Stimulated activated naive B cell treated with anti-CD40 and anti-IgM and Interleukin-4, amounts not matched to agents 10 μg/mL and 1 μg/mL and 100 μg/mL, for 72 hours (primary cell): ENCODE data around the gene CCDC148.
A peak's percentile ranks its signal among the peaks of the same experiment; 100 is the strongest.

Source experiments
- ATAC-seq, 2 donors: fragments of 150-1000 bp; cut with Tn5 transposase; replicated peaks; 2 replicates each; pipeline ENCODE4 v1.10.0; 2021; ENCODE audit warnings: moderate library complexity in 1 of 2
- DNase-seq: peaks from one replicate; pipeline ENCODE4 v3.0.0; 2021
- H3K27ac Mint-ChIP-seq: one replicate; pipeline ENCODE4 v1.8.0; 2022; ENCODE audit warnings: mild to moderate bottlenecking, mixed read lengths
- H3K27me3 Mint-ChIP-seq, 2 donors: one replicate each; pipeline ENCODE4 v1.8.0; 2022; ENCODE audit warnings: mixed read lengths in 2 of 2
- H3K36me3 Mint-ChIP-seq, 2 donors: one replicate each; pipeline ENCODE4 v1.8.0; 2022; ENCODE audit warnings: mixed read lengths in 2 of 2, mild to moderate bottlenecking in 1 of 2
- H3K4me1 Mint-ChIP-seq, 2 donors: one replicate each; pipeline ENCODE4 v1.8.0; 2022; ENCODE audit warnings: mixed read lengths in 2 of 2, mild to moderate bottlenecking in 1 of 2
- H3K4me3 Mint-ChIP-seq, 2 donors: one replicate each; pipeline ENCODE4 v1.8.0; 2022; ENCODE audit warnings: mild to moderate bottlenecking in 2 of 2, mixed read lengths in 2 of 2, moderate library complexity in 1 of 2
- H3K9me3 Mint-ChIP-seq, 2 donors: one replicate each; pipeline ENCODE4 v1.8.0; 2022; ENCODE audit warnings: mixed read lengths in 2 of 2, mild to moderate bottlenecking in 1 of 2

CCDC148 gene

DNA sequence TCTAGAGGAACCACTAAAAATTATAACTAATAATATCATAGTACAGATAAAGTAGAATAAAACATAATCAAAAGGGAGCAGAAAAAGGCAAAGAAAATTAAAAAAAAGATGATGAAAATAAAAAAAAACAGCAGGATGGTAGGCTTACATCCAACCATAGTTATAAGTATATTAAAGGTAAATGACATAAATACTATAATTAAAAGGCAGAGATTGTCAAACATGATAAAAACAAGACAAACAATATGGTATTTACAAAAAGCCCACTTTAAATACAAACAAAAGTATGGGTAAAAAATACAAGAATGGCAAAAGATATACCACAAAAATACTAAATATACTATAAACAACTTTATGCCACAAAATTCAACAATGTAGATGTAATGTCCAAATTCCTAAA is 24.4 kb downstream of the CCDC148 start:
- Mint-ChIP-seq H3K4me3 (no peak overlapping the region), H3K4me1 (no peaks in the 10 kb centered on the region), H3K27me3 (peaks cover 0 to 19% of the 10 kb centered on the region in 2 donors), H3K9me3 (peaks cover 12 to 20% of the 10 kb centered on the region in 2 donors), H3K36me3 (peaks cover 0 to 3% of the 10 kb centered on the region in 2 donors), H3K27ac (no peak overlapping the region)
- ATAC-seq (no peak), DNase-seq (no peak)

DNA sequence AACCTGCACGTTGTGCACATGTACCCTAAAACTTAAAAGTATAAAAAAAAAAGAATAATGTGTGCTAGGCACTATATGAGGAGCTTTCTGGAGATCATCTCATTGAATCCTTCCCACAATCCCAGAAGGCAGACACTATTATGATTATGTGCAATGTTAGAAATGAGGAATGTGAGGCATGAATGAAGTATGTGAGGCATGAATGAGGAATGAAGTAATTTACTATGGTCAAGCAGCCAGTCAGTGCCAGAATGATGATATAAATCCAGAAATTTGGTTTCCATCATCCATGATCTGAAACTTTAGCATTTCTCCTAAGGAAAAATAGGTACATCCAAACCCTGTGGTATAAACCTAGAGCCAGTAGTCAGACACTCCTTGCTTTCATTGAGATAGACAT is 42.0 kb downstream of the CCDC148 start:
- ATAC-seq = no peak
- no peak overlapping the region for H3K27ac Mint-ChIP-seq
- peaks cover 26 to 28% of the 10 kb centered on the region in 2 donors for H3K9me3 Mint-ChIP-seq
- H3K27me3 Mint-ChIP-seq = peaks cover 12 to 16% of the 10 kb centered on the region in 2 donors
- H3K4me1 Mint-ChIP-seq = no peaks in the 10 kb centered on the region
- DNase-seq = no peak
- no peak overlapping the region for H3K4me3 Mint-ChIP-seq
- H3K36me3 Mint-ChIP-seq = peaks cover 11% of the 10 kb centered on the region in 2 donors

DNA sequence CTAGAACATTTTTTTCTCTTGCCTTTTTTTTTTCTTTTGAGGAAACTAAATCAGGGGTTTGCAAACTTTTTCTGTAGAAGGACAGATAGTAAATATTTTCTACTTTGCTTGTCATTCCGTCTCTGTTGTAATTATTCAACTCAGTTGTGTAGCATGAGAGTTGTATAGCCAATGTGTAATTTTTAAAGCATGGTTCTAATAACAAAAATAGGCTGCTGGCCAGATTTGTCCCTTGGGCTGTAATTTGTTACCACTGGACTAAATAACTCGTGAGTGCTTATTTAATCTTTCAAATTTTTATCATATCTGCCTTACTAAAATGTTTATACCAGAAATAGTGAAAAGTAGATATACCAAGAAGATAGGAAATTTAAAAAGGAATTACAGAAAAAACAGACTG is 43.0 kb downstream of the CCDC148 start:
- DNase-seq (no peak), ATAC-seq (no peak)
- peaks cover 12 to 22% of the 10 kb centered on the region in 2 donors for H3K27me3 Mint-ChIP-seq
- no peak overlapping the region for H3K4me3 Mint-ChIP-seq
- H3K27ac Mint-ChIP-seq = no peak overlapping the region
- peaks cover 11% of the 10 kb centered on the region in 2 donors for H3K36me3 Mint-ChIP-seq
- no peaks in the 10 kb centered on the region for H3K4me1 Mint-ChIP-seq
- peaks cover 32 to 34% of the 10 kb centered on the region in 2 donors for H3K9me3 Mint-ChIP-seq

DNA sequence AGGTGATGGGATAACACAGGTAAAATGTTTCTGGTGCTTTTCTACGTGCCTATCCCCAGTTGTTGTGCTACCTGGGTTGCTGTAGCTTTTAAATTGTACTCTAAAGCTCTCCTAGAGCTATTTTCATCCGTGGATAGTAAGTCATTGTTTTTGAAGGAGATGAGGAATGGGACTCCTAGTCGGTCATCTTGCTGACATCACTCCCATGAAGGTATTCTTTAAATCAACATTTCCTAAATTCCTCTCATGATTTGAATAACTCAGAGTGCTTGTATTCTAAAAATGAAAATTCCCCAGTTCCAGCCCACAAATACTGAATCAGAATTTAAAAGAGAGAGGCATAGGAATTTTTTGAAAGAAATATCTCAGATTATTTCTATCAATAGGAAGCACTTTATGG is 44.3 kb downstream of the CCDC148 start:
- H3K4me3 Mint-ChIP-seq = no peak overlapping the region
- H3K27me3 Mint-ChIP-seq = peaks cover 5 to 17% of the 10 kb centered on the region in 2 donors
- no peaks in the 10 kb centered on the region for H3K4me1 Mint-ChIP-seq
- ATAC-seq = no peak
- H3K9me3 Mint-ChIP-seq = peaks cover 32 to 34% of the 10 kb centered on the region in 2 donors
- peaks cover 11% of the 10 kb centered on the region in 2 donors for H3K36me3 Mint-ChIP-seq
- no peak overlapping the region for H3K27ac Mint-ChIP-seq
- no peak for DNase-seq

DNA sequence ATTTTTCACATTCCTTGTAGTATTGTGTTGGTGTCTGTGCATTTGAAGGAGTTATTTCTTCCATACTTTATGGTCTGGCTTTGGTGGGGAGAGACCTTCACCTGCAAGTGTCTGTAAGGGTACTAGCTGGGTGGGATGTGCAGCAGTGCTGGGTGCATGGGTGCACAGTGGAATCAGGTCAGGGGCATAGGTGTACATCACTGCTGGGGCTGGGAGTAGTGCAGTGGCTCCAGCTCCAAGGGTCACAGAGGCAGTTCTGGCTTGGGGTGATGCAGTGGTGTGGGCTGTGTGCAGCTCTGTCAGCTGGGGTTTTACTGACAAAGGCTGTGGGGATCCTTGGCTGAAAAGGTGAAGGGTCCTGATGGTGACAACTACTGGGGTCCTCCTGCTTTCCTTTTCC is 44.8 kb downstream of the CCDC148 start:
- Mint-ChIP-seq H3K27ac (no peak overlapping the region), H3K36me3 (peaks cover 11% of the 10 kb centered on the region in 2 donors), H3K4me3 (no peak overlapping the region), H3K9me3 (peaks cover 32 to 34% of the 10 kb centered on the region in 2 donors), H3K27me3 (peaks cover 8 to 17% of the 10 kb centered on the region in 2 donors), H3K4me1 (no peaks in the 10 kb centered on the region)
- DNase-seq = no peak
- ATAC-seq = no peak

DNA sequence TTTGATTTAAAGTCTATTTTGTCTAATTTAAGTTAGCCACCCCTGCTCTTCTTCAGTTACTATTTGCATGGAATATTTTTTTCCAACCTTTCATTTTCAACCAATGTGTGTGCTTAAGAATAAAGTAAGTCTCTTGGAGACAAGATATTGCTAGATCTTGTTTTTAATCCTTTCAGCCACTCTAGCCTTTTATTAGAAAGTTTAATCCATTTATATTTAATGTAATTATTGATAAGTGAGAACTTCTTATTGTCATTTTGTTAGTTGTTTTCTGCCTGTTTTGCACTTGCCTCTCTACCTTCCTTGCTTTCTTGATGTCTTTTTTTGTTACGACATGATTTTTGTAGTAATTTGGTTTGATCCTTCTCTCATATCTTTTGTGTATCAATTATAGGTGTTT is 46.4 kb downstream of the CCDC148 start:
- Mint-ChIP-seq H3K4me3 (no peak overlapping the region), H3K4me1 (no peaks in the 10 kb centered on the region), H3K9me3 (peaks cover 19 to 21% of the 10 kb centered on the region in 2 donors)

DNA sequence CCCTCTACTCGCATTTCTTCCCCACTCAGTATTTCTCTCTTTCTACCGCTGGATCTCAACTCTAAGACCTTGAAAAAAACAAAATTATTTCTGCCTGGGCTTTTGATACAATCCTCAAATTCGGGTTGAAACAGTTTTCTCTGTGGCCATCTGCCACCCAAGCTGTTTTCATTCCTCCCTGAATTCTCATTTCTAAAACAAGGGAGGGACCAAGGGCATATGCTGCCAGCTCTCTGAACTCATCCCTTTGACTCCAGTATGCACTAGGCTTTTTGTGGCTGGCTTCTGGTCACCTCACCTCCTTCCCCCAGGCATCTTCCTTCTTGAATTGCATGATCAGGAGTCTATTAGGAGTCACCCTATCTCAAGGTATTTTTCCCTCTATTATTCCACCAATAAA is 49.5 kb downstream of the CCDC148 start:
- no peak overlapping the region for H3K4me3 Mint-ChIP-seq
- H3K36me3 Mint-ChIP-seq = peaks cover 4 to 5% of the 10 kb centered on the region in 2 donors
- peaks cover 19 to 21% of the 10 kb centered on the region in 2 donors for H3K9me3 Mint-ChIP-seq
- H3K4me1 Mint-ChIP-seq = no peaks in the 10 kb centered on the region
- DNase-seq (no peak), ATAC-seq (no peak)
- H3K27me3 Mint-ChIP-seq = peaks cover 6 to 8% of the 10 kb centered on the region in 2 donors
- no peak overlapping the region for H3K27ac Mint-ChIP-seq

More for the DNA sequence above, 46.4 kb downstream of the CCDC148 start:
- DNase-seq = no peak
- peaks cover 6 to 8% of the 10 kb centered on the region in 2 donors for H3K27me3 Mint-ChIP-seq
- H3K27ac Mint-ChIP-seq = no peak overlapping the region
- ATAC-seq = no peak
- peaks cover 4 to 5% of the 10 kb centered on the region in 2 donors for H3K36me3 Mint-ChIP-seq

DNA sequence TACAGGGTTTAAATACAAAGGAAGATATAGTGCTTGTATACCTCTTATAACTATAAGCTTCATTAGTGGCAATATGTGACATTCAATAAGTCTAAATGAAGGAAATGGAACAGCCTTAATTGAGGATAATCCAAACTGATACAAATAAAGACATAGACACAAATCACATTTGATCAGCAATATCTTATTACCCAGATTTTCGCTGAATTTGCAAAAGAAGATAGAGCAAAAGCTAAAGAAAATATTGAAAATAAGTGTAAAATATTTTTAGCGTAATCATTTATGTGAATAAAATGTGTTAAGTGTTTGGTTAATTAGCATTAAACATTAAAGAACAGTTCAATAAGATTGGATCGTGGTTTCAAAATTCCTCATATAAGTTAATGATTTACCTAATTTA is 51.2 kb downstream of the CCDC148 start:
- Mint-ChIP-seq H3K27ac (no peak overlapping the region), H3K4me3 (no peak overlapping the region), H3K36me3 (peaks cover 0 to 3% of the 10 kb centered on the region in 2 donors), H3K27me3 (peaks cover 6% of the 10 kb centered on the region in 2 donors), H3K4me1 (no peaks in the 10 kb centered on the region), H3K9me3 (peaks cover 11% of the 10 kb centered on the region in 2 donors)
- ATAC-seq (no peak), DNase-seq (no peak)

DNA sequence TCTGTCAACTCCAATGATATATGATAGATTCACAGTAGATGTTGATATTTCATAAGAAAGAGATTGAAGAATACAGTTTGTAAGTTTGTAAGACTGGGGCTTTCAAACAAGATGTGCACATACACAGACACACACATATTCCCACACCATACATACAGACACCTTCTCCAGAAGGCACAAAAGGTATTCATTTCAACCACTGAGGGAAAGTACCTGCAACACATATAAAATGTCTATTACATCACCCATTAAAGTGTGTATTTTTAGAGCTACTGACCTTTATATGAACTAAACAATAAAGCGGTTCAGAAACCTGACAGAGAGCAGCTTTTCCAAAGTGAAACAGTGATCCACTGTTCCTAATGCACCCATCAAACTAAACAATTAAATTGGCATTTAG is 53.3 kb downstream of the CCDC148 start:
- Mint-ChIP-seq H3K36me3 (no peaks in the 10 kb centered on the region), H3K27me3 (peaks cover 6 to 11% of the 10 kb centered on the region in 2 donors), H3K4me1 (no peaks in the 10 kb centered on the region), H3K4me3 (no peak overlapping the region), H3K27ac (no peak overlapping the region), H3K9me3 (peaks cover 6 to 7% of the 10 kb centered on the region in 2 donors)
- ATAC-seq (peak in 1 of 2 donors; percentile 53), DNase-seq (no peak)

DNA sequence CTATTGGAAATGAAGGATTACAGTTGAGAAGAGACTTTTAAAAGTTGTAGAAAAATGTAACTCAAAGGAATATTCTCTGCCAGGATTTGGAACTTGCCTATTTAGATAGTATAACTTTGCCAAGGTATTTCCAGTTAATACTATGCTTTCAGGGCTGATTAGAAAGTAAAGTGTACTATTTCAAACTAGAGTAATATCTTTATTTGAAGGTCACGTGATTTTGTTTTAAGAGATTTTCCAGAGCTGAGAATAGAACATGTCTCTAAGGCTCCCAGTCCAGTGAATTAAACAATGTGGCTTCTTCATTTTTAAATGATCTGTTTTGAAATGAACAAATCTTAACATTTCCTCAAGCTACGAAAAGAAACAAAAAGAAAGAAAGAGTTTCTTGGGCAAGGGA is 53.9 kb downstream of the CCDC148 start:
- Mint-ChIP-seq H3K9me3 (peaks cover 7 to 9% of the 10 kb centered on the region in 2 donors), H3K36me3 (no peaks in the 10 kb centered on the region), H3K4me1 (no peaks in the 10 kb centered on the region), H3K27ac (no peak overlapping the region), H3K27me3 (peaks cover 6 to 15% of the 10 kb centered on the region in 2 donors), H3K4me3 (no peak overlapping the region)
- ATAC-seq (no peak), DNase-seq (no peak)

DNA sequence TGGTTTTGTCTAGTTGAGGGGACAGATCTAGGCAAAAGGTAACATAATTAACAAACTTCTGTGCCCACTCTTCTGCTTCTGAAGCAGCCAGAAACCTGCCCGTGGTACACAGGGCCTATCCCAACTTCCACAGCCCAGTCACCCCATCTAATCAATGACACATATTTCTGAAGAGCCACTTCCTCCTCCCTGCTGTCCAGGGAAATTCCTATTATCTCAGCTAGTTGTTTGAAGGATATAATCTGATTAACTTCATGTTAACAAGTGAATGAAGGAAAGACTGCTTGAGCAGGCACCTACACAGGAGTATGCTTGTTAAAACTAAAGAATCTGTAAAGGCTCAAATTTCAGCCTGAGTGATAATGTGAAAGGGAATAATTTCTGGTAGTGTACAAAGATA is 61.4 kb downstream of the CCDC148 start:
- no peaks in the 10 kb centered on the region for H3K36me3 Mint-ChIP-seq
- no peak overlapping the region for H3K27ac Mint-ChIP-seq
- H3K4me1 Mint-ChIP-seq = peaks cover 0 to 3% of the 10 kb centered on the region in 2 donors
- DNase-seq (no peak), ATAC-seq (no peak)
- H3K9me3 Mint-ChIP-seq = peaks cover 6 to 10% of the 10 kb centered on the region in 2 donors
- peaks cover 6 to 22% of the 10 kb centered on the region in 2 donors for H3K27me3 Mint-ChIP-seq
- H3K4me3 Mint-ChIP-seq = no peak overlapping the region

DNA sequence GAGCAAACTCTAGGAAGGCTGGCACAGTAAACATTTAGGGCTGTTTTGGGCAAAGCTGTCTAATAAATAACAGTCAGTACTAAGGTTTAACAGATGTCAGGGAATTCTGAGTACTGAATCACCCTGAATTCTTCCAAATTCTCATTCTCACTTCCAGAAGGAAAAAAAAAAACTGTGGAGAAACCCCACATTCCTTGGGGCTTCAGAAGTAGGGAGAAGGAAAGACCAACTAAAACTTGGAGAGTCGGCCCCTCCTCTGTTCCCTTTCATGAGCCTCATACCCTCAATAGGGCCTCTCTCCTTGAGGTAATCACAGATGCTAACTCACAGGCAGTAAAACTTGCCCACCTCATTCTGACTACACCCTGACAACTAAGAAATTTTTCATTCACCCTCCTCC is 62.1 kb downstream of the CCDC148 start:
- ATAC-seq (no peak), DNase-seq (no peak)
- Mint-ChIP-seq H3K4me1 (peaks cover 0 to 3% of the 10 kb centered on the region in 2 donors), H3K27me3 (peaks cover 0 to 16% of the 10 kb centered on the region in 2 donors), H3K36me3 (no peaks in the 10 kb centered on the region), H3K4me3 (no peak overlapping the region), H3K9me3 (peaks cover 0 to 4% of the 10 kb centered on the region in 2 donors), H3K27ac (no peak overlapping the region)

DNA sequence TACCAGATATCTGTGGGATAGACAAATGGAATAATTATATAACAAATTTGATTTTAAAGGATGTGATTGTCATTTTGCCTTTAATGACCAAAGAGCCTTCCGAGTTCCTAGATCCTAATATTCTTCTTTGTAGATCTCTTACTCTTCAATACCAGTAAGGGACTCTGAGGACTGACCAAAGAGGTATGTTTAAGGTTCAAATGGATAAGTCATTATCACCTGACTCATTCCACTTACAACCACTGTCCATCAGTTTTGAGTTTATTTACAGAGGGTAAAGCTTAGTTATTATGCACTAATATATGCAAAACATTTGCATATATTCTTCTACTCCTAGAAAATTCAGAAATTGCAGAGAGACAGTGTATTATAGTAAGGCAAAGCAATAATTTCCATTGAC is 62.7 kb downstream of the CCDC148 start:
- Mint-ChIP-seq H3K4me3 (no peak overlapping the region), H3K27me3 (peaks cover 0 to 14% of the 10 kb centered on the region in 2 donors), H3K4me1 (peaks cover 0 to 3% of the 10 kb centered on the region in 2 donors), H3K9me3 (peaks cover 0 to 4% of the 10 kb centered on the region in 2 donors), H3K36me3 (no peaks in the 10 kb centered on the region), H3K27ac (no peak overlapping the region)
- DNase-seq (no peak), ATAC-seq (no peak)

DNA sequence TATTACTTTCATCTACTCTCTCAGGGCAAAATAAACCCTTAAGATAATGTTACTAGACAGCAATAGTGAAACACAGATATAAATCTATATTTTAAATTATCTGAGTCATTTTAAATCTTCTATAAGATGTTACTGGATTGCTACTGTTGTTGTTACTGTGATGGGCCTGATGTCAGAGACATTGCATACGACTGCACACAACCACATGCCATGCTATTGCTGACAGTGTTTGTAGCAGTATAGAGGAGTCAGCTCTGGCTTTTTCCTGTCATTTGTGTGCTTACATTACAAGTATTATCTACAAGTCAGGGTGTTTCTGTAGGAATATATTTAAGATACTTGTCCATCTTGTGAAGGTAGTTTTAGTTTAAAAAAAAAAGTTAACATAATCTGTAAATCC is 63.9 kb downstream of the CCDC148 start:
- no peak for ATAC-seq
- H3K4me3 Mint-ChIP-seq = no peak overlapping the region

DNA sequence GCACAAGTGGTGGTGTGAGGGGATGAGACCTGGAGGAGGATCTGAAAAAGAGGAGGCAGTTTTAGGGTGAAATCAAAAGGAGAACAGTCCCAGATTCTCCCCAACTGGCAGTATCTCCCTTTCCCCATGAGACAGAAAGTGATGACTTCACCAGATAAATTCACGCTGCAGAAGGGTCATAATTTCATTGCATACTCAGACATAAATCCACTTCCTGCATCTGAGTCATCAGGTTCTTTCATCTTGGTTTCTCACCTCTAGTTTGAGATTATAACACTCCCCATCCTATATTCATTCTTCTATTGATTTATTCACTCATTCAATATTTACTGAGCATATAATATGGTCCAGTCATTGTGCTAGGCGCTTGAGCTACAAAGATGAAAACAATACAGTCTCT is 64.7 kb downstream of the CCDC148 start:
- Mint-ChIP-seq H3K36me3 (no peaks in the 10 kb centered on the region), H3K4me3 (no peak overlapping the region), H3K9me3 (no peaks in the 10 kb centered on the region), H3K27ac (no peak overlapping the region), H3K27me3 (peaks cover 0 to 5% of the 10 kb centered on the region in 2 donors), H3K4me1 (peaks cover 0 to 3% of the 10 kb centered on the region in 2 donors)
- DNase-seq (no peak), ATAC-seq (no peak)

More for the DNA sequence above, 63.9 kb downstream of the CCDC148 start:
- no peak for DNase-seq
- Mint-ChIP-seq H3K27me3 (peaks cover 0 to 11% of the 10 kb centered on the region in 2 donors), H3K36me3 (no peaks in the 10 kb centered on the region), H3K4me1 (peaks cover 0 to 3% of the 10 kb centered on the region in 2 donors), H3K27ac (no peak overlapping the region), H3K9me3 (peaks cover 0 to 1% of the 10 kb centered on the region in 2 donors)
